ENCODE measurements around the gene KCNF1.

DNA sequence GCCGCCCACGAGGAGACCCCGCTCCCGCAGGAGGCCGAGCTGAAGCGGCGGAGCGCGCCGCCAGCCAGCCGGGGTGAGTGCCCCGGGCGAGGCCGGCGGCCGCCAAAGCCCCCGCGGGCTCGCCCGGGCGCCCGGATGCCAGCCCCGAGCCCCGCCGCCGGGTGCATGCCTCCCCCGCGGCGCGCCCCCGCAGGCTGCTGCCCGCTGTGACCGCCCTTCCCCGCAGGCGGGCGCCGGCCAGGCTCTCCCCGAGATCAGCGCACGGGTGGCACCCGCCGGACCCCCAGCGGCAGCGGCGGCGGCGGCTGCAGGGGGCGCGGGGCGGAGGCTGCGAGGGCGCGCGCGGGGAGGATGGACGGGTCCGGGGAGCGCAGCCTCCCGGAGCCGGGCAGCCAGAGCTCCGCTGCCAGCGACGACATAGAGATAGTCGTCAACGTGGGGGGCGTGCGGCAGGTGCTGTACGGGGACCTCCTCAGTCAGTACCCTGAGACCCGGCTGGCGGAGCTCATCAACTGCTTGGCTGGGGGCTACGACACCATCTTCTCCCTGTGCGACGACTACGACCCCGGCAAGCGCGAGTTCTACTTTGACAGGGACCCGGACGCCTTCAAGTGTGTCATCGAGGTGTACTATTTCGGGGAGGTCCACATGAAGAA lies 470 bp downstream of the KCNF1 start:
- TF ChIP-seq, protein P1, sequence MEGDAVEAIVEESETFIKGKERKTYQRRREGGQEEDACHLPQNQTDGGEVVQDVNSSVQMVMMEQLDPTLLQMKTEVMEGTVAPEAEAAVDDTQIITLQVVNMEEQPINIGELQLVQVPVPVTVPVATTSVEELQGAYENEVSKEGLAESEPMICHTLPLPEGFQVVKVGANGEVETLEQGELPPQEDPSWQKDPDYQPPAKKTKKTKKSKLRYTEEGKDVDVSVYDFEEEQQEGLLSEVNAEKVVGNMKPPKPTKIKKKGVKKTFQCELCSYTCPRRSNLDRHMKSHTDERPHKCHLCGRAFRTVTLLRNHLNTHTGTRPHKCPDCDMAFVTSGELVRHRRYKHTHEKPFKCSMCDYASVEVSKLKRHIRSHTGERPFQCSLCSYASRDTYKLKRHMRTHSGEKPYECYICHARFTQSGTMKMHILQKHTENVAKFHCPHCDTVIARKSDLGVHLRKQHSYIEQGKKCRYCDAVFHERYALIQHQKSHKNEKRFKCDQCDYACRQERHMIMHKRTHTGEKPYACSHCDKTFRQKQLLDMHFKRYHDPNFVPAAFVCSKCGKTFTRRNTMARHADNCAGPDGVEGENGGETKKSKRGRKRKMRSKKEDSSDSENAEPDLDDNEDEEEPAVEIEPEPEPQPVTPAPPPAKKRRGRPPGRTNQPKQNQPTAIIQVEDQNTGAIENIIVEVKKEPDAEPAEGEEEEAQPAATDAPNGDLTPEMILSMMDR (IDR thresholded peaks at IDR 0.05; ENCODE audit: low read length) = no peak
- no peak for TF ChIP-seq EZH2 (optimal IDR thresholded peaks at IDR 0.05; ENCODE audit: low read depth, low read length)
